ENCODE results near the gene BEX3.

DNA sequence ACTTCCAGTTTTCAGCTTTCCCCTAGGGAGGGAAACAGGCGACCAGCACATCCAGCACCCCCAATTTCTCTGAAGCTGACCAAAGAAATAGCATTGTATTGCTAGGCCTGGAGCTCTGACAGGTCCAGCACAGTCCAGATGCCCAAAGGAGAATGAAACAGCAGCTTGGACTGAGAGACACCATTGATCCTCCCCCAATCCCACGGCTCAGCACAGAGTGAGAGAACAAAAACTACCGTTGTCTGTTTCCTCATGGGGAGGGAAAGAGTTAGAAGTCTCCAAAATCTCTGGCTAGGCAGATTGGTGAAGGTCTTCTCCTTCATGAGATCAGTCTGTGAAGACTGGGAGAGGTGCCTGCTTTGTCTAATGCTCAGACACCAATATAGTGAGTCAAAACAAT, 37.7 kb upstream of the BEX3 start:
- TF ChIP-seq, protein P1, sequence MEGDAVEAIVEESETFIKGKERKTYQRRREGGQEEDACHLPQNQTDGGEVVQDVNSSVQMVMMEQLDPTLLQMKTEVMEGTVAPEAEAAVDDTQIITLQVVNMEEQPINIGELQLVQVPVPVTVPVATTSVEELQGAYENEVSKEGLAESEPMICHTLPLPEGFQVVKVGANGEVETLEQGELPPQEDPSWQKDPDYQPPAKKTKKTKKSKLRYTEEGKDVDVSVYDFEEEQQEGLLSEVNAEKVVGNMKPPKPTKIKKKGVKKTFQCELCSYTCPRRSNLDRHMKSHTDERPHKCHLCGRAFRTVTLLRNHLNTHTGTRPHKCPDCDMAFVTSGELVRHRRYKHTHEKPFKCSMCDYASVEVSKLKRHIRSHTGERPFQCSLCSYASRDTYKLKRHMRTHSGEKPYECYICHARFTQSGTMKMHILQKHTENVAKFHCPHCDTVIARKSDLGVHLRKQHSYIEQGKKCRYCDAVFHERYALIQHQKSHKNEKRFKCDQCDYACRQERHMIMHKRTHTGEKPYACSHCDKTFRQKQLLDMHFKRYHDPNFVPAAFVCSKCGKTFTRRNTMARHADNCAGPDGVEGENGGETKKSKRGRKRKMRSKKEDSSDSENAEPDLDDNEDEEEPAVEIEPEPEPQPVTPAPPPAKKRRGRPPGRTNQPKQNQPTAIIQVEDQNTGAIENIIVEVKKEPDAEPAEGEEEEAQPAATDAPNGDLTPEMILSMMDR (IDR thresholded peaks at IDR 0.05; ENCODE audit: insufficient read depth, low read length), result no peak
- TF ChIP-seq POLR2AphosphoS5 (IDR thresholded peaks at IDR 0.05; ENCODE audit: low read depth) (no peak), GABPA (IDR thresholded peaks at IDR 0.05; ENCODE audit: low read depth) (no peak)
- TF ChIP-seq, protein P2, sequence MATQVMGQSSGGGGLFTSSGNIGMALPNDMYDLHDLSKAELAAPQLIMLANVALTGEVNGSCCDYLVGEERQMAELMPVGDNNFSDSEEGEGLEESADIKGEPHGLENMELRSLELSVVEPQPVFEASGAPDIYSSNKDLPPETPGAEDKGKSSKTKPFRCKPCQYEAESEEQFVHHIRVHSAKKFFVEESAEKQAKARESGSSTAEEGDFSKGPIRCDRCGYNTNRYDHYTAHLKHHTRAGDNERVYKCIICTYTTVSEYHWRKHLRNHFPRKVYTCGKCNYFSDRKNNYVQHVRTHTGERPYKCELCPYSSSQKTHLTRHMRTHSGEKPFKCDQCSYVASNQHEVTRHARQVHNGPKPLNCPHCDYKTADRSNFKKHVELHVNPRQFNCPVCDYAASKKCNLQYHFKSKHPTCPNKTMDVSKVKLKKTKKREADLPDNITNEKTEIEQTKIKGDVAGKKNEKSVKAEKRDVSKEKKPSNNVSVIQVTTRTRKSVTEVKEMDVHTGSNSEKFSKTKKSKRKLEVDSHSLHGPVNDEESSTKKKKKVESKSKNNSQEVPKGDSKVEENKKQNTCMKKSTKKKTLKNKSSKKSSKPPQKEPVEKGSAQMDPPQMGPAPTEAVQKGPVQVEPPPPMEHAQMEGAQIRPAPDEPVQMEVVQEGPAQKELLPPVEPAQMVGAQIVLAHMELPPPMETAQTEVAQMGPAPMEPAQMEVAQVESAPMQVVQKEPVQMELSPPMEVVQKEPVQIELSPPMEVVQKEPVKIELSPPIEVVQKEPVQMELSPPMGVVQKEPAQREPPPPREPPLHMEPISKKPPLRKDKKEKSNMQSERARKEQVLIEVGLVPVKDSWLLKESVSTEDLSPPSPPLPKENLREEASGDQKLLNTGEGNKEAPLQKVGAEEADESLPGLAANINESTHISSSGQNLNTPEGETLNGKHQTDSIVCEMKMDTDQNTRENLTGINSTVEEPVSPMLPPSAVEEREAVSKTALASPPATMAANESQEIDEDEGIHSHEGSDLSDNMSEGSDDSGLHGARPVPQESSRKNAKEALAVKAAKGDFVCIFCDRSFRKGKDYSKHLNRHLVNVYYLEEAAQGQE (IDR thresholded peaks at IDR 0.05; ENCODE audit: insufficient replicate concordance, low read depth), result no peak
